ENCODE data around the gene SPRY2. TPM values are rescaled to one million over a fixed set of nuclear protein-coding genes. Genes with fewer than 3 reads are reported as not detected.

The SPRY2 gene
- total RNA-seq, 3 donors from 2014 or later (not counting 1 experiment from before 2014, with no cell fraction given) = 2.7 to 7.3 (median 3.0) TPM

GRCh38 chr13:80341756-80342370 lies 937 bp upstream of the SPRY2 start:
- intact Hi-C loops (cut with micrococcal nuclease) = no loop called here
- peaks cover 2% of the 10 kb centered on the region for H3K36me3 ChIP-seq (ENCODE audit: control insufficient read depth, insufficient read depth, low read length)
- peak overlapping the region in 1 of 2 donors; percentile 24 for H3K27ac Mint-ChIP-seq
- WGBS (ENCODE audit: insufficient coverage) = 0% methylated on average over 5 of the region's 16 CpGs
- H3K9me3 Mint-ChIP-seq = no peaks in the 10 kb centered on the region
- no peak for ATAC-seq
- peak overlapping the region; percentile 47 for H3K27ac ChIP-seq (ENCODE audit: low read length)
- peaks cover 21 to 30% of the 10 kb centered on the region in 2 donors for H3K4me1 Mint-ChIP-seq
- no peak overlapping the region for H3K4me3 Mint-ChIP-seq
- peaks cover 50% of the 10 kb centered on the region for H3K4me1 ChIP-seq (ENCODE audit: control insufficient read depth, insufficient read depth, low read length)
- no peaks in the 10 kb centered on the region for H3K27me3 ChIP-seq (ENCODE audit: control insufficient read depth, insufficient read depth, low read length)
- H3K9me3 ChIP-seq (ENCODE audit: control insufficient read depth, insufficient read depth, low read length) = no peaks in the 10 kb centered on the region
- H3K4me3 ChIP-seq (ENCODE audit: low read length) = peak overlapping the region; percentile 56
- no peak for TF ChIP-seq CTCF (IDR thresholded peaks at IDR 0.05)
- peak in 1 of 2 donors; percentile 24 for DNase-seq
- H3K27me3 Mint-ChIP-seq (ENCODE audit: low read depth in 2 of 2) = peaks cover 13 to 18% of the 10 kb centered on the region in 2 donors
- no peaks in the 10 kb centered on the region for H3K36me3 Mint-ChIP-seq

GRCh38 chr13:80340651-80341100 lies 250 bp downstream of the SPRY2 start:
- Mint-ChIP-seq H3K4me3 (no peak overlapping the region), H3K9me3 (no peaks in the 10 kb centered on the region), H3K27ac (no peak overlapping the region), H3K4me1 (peaks cover 20 to 26% of the 10 kb centered on the region in 2 donors), H3K27me3 (ENCODE audit: low read depth in 2 of 2) (peaks cover 12 to 13% of the 10 kb centered on the region in 2 donors), H3K36me3 (no peaks in the 10 kb centered on the region)
- Histone ChIP-seq H3K9me3 (ENCODE audit: control insufficient read depth, insufficient read depth, low read length) (no peaks in the 10 kb centered on the region), H3K4me1 (ENCODE audit: control insufficient read depth, insufficient read depth, low read length) (peaks cover 41% of the 10 kb centered on the region), H3K27ac (ENCODE audit: low read length) (peak overlapping the region; percentile 73), H3K4me3 (ENCODE audit: low read length) (peak overlapping the region; percentile 56), H3K27me3 (ENCODE audit: control insufficient read depth, insufficient read depth, low read length) (no peaks in the 10 kb centered on the region), H3K36me3 (ENCODE audit: control insufficient read depth, insufficient read depth, low read length) (peaks cover 6% of the 10 kb centered on the region)
- ATAC-seq (peak in 2 of 3 donors; percentile 42 to 48), DNase-seq (peak in 1 of 2 donors; percentile 30)
- intact Hi-C loops (cut with micrococcal nuclease) = no loop called here
- no peak for TF ChIP-seq CTCF (IDR thresholded peaks at IDR 0.05)
- under 1% methylated on average over 44 of the region's 45 CpGs for WGBS (ENCODE audit: insufficient coverage)

GRCh38 chr13:80339912-80340650 lies 845 bp downstream of the SPRY2 start:
- Histone ChIP-seq H3K36me3 (ENCODE audit: control insufficient read depth, insufficient read depth, low read length) (peaks cover 6% of the 10 kb centered on the region), H3K9me3 (ENCODE audit: control insufficient read depth, insufficient read depth, low read length) (no peaks in the 10 kb centered on the region), H3K4me1 (ENCODE audit: control insufficient read depth, insufficient read depth, low read length) (peaks cover 41% of the 10 kb centered on the region), H3K27me3 (ENCODE audit: control insufficient read depth, insufficient read depth, low read length) (no peaks in the 10 kb centered on the region), H3K27ac (ENCODE audit: low read length) (peak overlapping the region; percentile 73), H3K4me3 (ENCODE audit: low read length) (peak overlapping the region; percentile 56)
- Mint-ChIP-seq H3K27me3 (ENCODE audit: low read depth in 2 of 2) (peaks cover 6 to 10% of the 10 kb centered on the region in 2 donors), H3K4me1 (peaks cover 21 to 25% of the 10 kb centered on the region in 2 donors), H3K27ac (no peak overlapping the region), H3K9me3 (no peaks in the 10 kb centered on the region), H3K4me3 (no peak overlapping the region), H3K36me3 (peaks cover 2% of the 10 kb centered on the region)
- ATAC-seq = peak; percentile 34 to 51 (median 40)
- DNase-seq = peak; percentile 39 to 40
- under 1% methylated on average over 59 of the region's 59 CpGs for WGBS (ENCODE audit: insufficient coverage)
- intact Hi-C loops (cut with micrococcal nuclease) = no loop called here
- TF ChIP-seq CTCF (IDR thresholded peaks at IDR 0.05) = no peak

Measured in natural killer cell (primary cell).